Measurements from ENCODE around the gene ATP2A1.

Gene ATP2A1

DNA sequence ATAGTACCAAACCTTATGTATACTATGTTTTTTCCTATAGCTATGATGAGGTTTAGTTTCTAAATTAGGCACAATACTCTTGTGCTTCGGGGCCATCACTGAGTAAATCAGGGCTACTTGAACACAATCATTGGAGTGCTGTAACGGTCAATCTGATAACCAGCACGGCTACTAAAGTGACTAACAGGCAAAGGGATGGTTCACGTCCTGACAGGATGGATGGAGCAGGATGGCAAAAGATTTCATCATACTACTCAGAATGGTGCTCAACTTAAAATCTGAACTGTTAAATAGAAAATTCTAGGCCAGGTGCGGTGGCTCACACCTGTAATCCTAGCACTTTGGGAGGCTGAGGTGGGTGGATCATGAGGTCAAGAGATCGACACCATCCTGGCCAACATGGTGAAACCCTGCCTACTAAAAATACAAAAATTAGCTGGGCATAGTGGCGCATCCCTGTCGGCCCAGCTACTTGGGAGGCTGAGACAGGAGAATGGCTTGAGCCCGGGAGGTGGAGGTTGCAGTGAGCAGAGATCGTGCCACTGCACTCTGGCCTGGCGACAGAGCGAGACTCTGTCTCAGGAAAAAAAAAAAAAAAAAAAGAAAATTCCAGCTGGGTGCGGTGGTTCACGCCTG, 39.2 kb upstream of the ATP2A1 start:
- Histone ChIP-seq H3F3A (ENCODE audit: insufficient read depth, low read length) (peaks cover 18% of the 10 kb centered on the region), H3K27ac (ENCODE audit: low read length) (no peak overlapping the region), H3K9ac (ENCODE audit: low read length) (no peak overlapping the region), H2AFZ (ENCODE audit: low read length) (no peak overlapping the region), H3K9me2 (replicated peaks; ENCODE audit: insufficient read depth, low read length) (no peaks in the 10 kb centered on the region), H3K27me3 (replicated peaks; ENCODE audit: insufficient read depth, low read length) (no peaks in the 10 kb centered on the region), H3K36me3 (replicated peaks; ENCODE audit: insufficient read depth, low read length) (peaks cover 8% of the 10 kb centered on the region), H3K9me3 (replicated peaks; ENCODE audit: insufficient read depth, low read length) (no peaks in the 10 kb centered on the region), H3K4me3 (ENCODE audit: low read length) (no peak overlapping the region), H3K4me1 (ENCODE audit: low read length) (no peaks in the 10 kb centered on the region), H3K79me2 (ENCODE audit: low read length) (peaks cover 15% of the 10 kb centered on the region), H4K20me1 (ENCODE audit: insufficient read depth, low read length) (0 out of 2 replicates have a peak, but pooled peaks cover 4% of the 10 kb centered on the region), H3K4me2 (ENCODE audit: low read depth, low read length) (no peak overlapping the region)
- DNase-seq: no peak
- TF ChIP-seq, protein P1, sequence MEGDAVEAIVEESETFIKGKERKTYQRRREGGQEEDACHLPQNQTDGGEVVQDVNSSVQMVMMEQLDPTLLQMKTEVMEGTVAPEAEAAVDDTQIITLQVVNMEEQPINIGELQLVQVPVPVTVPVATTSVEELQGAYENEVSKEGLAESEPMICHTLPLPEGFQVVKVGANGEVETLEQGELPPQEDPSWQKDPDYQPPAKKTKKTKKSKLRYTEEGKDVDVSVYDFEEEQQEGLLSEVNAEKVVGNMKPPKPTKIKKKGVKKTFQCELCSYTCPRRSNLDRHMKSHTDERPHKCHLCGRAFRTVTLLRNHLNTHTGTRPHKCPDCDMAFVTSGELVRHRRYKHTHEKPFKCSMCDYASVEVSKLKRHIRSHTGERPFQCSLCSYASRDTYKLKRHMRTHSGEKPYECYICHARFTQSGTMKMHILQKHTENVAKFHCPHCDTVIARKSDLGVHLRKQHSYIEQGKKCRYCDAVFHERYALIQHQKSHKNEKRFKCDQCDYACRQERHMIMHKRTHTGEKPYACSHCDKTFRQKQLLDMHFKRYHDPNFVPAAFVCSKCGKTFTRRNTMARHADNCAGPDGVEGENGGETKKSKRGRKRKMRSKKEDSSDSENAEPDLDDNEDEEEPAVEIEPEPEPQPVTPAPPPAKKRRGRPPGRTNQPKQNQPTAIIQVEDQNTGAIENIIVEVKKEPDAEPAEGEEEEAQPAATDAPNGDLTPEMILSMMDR (IDR thresholded peaks at IDR 0.05; ENCODE audit: low read length): no peak
- TF ChIP-seq EZH2 (optimal IDR thresholded peaks at IDR 0.05; ENCODE audit: low read depth, low read length): no peak
- no peak for TF ChIP-seq EZH2phosphoT487 (IDR thresholded peaks at IDR 0.05; ENCODE audit: low read length)

- H3K36me3 ChIP-seq (replicated peaks; ENCODE audit: insufficient read depth, low read length): peaks cover 1% of the 10 kb centered on the region
Observed at GRCh38 chr16:28839899-28840298, 38.4 kb upstream of the ATP2A1 start.

GRCh38 chr16:28842696-28843095, 35.6 kb upstream of the ATP2A1 start:
- peaks cover 39% of the 10 kb centered on the region for H3K79me2 ChIP-seq (ENCODE audit: low read length)
- H3K36me3 ChIP-seq (replicated peaks; ENCODE audit: insufficient read depth, low read length): no peaks in the 10 kb centered on the region; the same call in 1 of the 2 replicates
- H3K9me2 ChIP-seq (replicated peaks; ENCODE audit: insufficient read depth, low read length): no peaks in the 10 kb centered on the region
- H3K4me1 ChIP-seq (ENCODE audit: low read length): peaks cover 12% of the 10 kb centered on the region
- H3K9ac ChIP-seq (ENCODE audit: low read length): no peak overlapping the region
- H3K27ac ChIP-seq (ENCODE audit: low read length): no peak overlapping the region
- TF ChIP-seq, protein P1 (IDR thresholded peaks at IDR 0.05; ENCODE audit: low read length): no peak
- TF ChIP-seq EZH2phosphoT487 (IDR thresholded peaks at IDR 0.05; ENCODE audit: low read length) (no peak), EZH2 (optimal IDR thresholded peaks at IDR 0.05; ENCODE audit: low read depth, low read length) (no peak)
- no peak overlapping the region for H3K4me2 ChIP-seq (ENCODE audit: low read depth, low read length)
- no peaks in the 10 kb centered on the region for H3K9me3 ChIP-seq (replicated peaks; ENCODE audit: insufficient read depth, low read length)
- no peak overlapping the region for H2AFZ ChIP-seq (ENCODE audit: low read length)
- peaks cover 18% of the 10 kb centered on the region for H3F3A ChIP-seq (ENCODE audit: insufficient read depth, low read length)
- no peak overlapping the region for H3K4me3 ChIP-seq (ENCODE audit: low read length)
- H4K20me1 ChIP-seq (ENCODE audit: insufficient read depth, low read length): 0 out of 2 replicates have a peak, but pooled peaks cover 4% of the 10 kb centered on the region
- no peak for DNase-seq
- no peaks in the 10 kb centered on the region for H3K27me3 ChIP-seq (replicated peaks; ENCODE audit: insufficient read depth, low read length)

More at GRCh38 chr16:28839899-28840298, 38.4 kb upstream of the ATP2A1 start:
- Histone ChIP-seq H3F3A (ENCODE audit: insufficient read depth, low read length) (peaks cover 18% of the 10 kb centered on the region), H3K9me3 (replicated peaks; ENCODE audit: insufficient read depth, low read length) (no peaks in the 10 kb centered on the region), H4K20me1 (ENCODE audit: insufficient read depth, low read length) (0 out of 2 replicates have a peak, but pooled peaks cover 4% of the 10 kb centered on the region), H3K79me2 (ENCODE audit: low read length) (peaks cover 15% of the 10 kb centered on the region), H3K9me2 (replicated peaks; ENCODE audit: insufficient read depth, low read length) (no peaks in the 10 kb centered on the region), H2AFZ (ENCODE audit: low read length) (no peak overlapping the region), H3K4me1 (ENCODE audit: low read length) (peaks cover 3% of the 10 kb centered on the region; the same call in 1 of the 2 replicates), H3K9ac (ENCODE audit: low read length) (no peak overlapping the region), H3K27ac (ENCODE audit: low read length) (no peak overlapping the region), H3K27me3 (replicated peaks; ENCODE audit: insufficient read depth, low read length) (no peaks in the 10 kb centered on the region), H3K4me3 (ENCODE audit: low read length) (no peak overlapping the region), H3K4me2 (ENCODE audit: low read depth, low read length) (no peak overlapping the region)
- TF ChIP-seq EZH2phosphoT487 (IDR thresholded peaks at IDR 0.05; ENCODE audit: low read length) (no peak), EZH2 (optimal IDR thresholded peaks at IDR 0.05; ENCODE audit: low read depth, low read length) (no peak)
- TF ChIP-seq, protein P1 (IDR thresholded peaks at IDR 0.05; ENCODE audit: low read length): no peak
- DNase-seq: no peak

Measured in MM.1S (cell line).